C1 segment of cervical spinal cord (tissue), 14 donors: ENCODE results near the gene TBC1D32.
"Not testable (repeated sequence)": the region's sequence is repeated elsewhere in the genome, so short reads cannot be mapped to it uniquely, and the experiment has no call there.

Experiments used
- DNase-seq, 14 donors: peaks; one replicate each; lab custom pipeline; 2025; lab: John Stamatoyannopoulos, UW

TBC1D32 gene

GRCh38 chr6:121124600-121124999, 209.7 kb downstream of the TBC1D32 start:
- DNase-seq = no peak

- DNase-seq = no peak
Observed at GRCh38 chr6:121112356-121112755, 221.9 kb downstream of the TBC1D32 start.

- DNase-seq = no peak
Observed at GRCh38 chr6:121110733-121111132, 223.5 kb downstream of the TBC1D32 start.

GRCh38 chr6:121106962-121107361, 227.3 kb downstream of the TBC1D32 start:
- no peak for DNase-seq

- DNase-seq = no peak
Observed at GRCh38 chr6:121105461-121105860, 228.8 kb downstream of the TBC1D32 start.

- DNase-seq = no peak
Observed at GRCh38 chr6:121093928-121094327, 240.4 kb downstream of the TBC1D32 start.

- DNase-seq = no peak
Observed at GRCh38 chr6:121090492-121090891, 243.8 kb downstream of the TBC1D32 start.

- DNase-seq = no peak
Observed at GRCh38 chr6:121086876-121087275, 247.4 kb downstream of the TBC1D32 start.

- DNase-seq = no peak
Observed at GRCh38 chr6:121076119-121076518, 258.2 kb downstream of the TBC1D32 start.

GRCh38 chr6:121068749-121069148, 265.5 kb downstream of the TBC1D32 start:
- not testable (repeated sequence) for DNase-seq

GRCh38 chr6:121067381-121067780, 266.9 kb downstream of the TBC1D32 start:
- no peak for DNase-seq

GRCh38 chr6:121064345-121064744, 269.9 kb downstream of the TBC1D32 start:
- no peak for DNase-seq

GRCh38 chr6:121055572-121056163, 278.6 kb downstream of the TBC1D32 start:
- peak in 1 of 14 donors; percentile 21 for DNase-seq

GRCh38 chr6:121048593-121048992, 285.7 kb downstream of the TBC1D32 start:
- not testable (repeated sequence) for DNase-seq

- DNase-seq = not testable (repeated sequence)
Observed at GRCh38 chr6:121044905-121045304, 289.4 kb downstream of the TBC1D32 start.

- not testable (repeated sequence) for DNase-seq
Observed at GRCh38 chr6:121043706-121044105, 290.6 kb downstream of the TBC1D32 start.

- not testable (repeated sequence) for DNase-seq
Observed at GRCh38 chr6:121043211-121043610, 291.1 kb downstream of the TBC1D32 start.

GRCh38 chr6:121042766-121043165, 291.5 kb downstream of the TBC1D32 start:
- peak in 1 of 14 donors; percentile 3 for DNase-seq

- no peak for DNase-seq
Observed at GRCh38 chr6:121040831-121041230, 293.4 kb downstream of the TBC1D32 start.

GRCh38 chr6:121033091-121033490, 301.2 kb downstream of the TBC1D32 start:
- DNase-seq = no peak

GRCh38 chr6:121032268-121033006, 301.8 kb downstream of the TBC1D32 start:
- DNase-seq = no peak
